DOHH2 (cell line): Measurements from ENCODE around the gene OR51M1.
"Not testable (repeated sequence)": the region's sequence is repeated elsewhere in the genome, so short reads cannot be mapped to it uniquely, and the experiment has no call there.

Experiments used
- EZH2phosphoT487 ChIP-seq: fragments of 200-600 bp; sonication (generic); IDR thresholded peaks from 2 replicates; pipeline ENCODE4 v1.6.1; 2017; ENCODE audit warnings: borderline replicate concordance, mild to moderate bottlenecking, antibody characterized with exemption, low read length, moderate library complexity, mixed read lengths
- TF ChIP-seq, protein P1 (sequence below): fragments of 200-600 bp; sonication (generic); IDR thresholded peaks from one replicate; pipeline ENCODE4 v1.5.1; 2014; ENCODE audit warnings: antibody characterized with exemption, mild to moderate bottlenecking, low read depth, low read length; ENCODE audit not compliant: poor library complexity, severe bottlenecking

GRCh38 chr11:5366365-5366764 is 17.2 kb upstream of the OR51M1 start:
- TF ChIP-seq, protein P1, sequence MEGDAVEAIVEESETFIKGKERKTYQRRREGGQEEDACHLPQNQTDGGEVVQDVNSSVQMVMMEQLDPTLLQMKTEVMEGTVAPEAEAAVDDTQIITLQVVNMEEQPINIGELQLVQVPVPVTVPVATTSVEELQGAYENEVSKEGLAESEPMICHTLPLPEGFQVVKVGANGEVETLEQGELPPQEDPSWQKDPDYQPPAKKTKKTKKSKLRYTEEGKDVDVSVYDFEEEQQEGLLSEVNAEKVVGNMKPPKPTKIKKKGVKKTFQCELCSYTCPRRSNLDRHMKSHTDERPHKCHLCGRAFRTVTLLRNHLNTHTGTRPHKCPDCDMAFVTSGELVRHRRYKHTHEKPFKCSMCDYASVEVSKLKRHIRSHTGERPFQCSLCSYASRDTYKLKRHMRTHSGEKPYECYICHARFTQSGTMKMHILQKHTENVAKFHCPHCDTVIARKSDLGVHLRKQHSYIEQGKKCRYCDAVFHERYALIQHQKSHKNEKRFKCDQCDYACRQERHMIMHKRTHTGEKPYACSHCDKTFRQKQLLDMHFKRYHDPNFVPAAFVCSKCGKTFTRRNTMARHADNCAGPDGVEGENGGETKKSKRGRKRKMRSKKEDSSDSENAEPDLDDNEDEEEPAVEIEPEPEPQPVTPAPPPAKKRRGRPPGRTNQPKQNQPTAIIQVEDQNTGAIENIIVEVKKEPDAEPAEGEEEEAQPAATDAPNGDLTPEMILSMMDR: not testable (repeated sequence)
- TF ChIP-seq EZH2phosphoT487: not testable (repeated sequence)
